HG03460 (cell line): ENCODE data around the gene PIK3C3.
"Not testable (repeated sequence)": the region's sequence is repeated elsewhere in the genome, so short reads cannot be mapped to it uniquely, and the experiment has no call there.

Experiments used
- ATAC-seq: cut with Tn5 transposase; IDR thresholded peaks from one replicate; pipeline ENCODE4 v1.9.1; 2021; ENCODE audit not compliant: unreplicated experiment

PIK3C3 gene

DNA sequence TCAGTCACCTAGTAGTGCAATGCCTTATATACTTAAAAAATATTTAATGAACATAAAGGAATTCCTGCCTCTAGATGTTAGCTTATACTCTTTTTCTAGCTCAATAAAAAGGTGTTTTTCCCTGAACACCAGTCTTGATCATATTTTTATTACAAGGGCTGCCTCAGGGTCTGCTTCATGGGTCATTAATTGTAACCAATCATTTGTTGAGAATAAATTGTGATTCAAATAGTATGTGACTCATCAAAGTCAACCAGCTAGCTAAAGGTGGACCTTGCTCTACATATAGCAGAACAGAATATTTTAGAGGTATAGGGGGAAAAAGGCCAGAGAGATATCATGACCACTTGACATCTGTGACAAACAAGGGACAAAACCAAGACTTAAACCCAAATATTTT is 114.0 kb downstream of the PIK3C3 start:
- ATAC-seq = no peak

DNA sequence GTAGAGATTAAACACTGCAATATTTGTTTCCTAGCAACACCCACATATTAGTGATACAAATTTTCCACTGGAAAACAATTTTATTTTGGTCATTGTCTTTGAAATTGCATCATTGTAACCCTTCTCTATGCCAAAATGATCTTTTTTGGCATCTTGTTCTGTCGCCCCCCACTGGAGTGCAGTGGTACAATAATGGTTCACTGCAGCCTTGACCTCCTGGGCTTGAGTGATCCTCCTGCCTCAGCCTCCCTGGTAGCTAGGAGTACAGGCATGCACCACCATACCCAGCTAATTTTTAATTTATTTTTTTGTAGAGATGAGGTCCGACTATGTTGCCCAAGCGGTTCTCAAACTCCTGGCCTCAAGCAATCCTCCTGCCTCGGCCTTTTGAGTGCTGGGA is 117.4 kb downstream of the PIK3C3 start:
- ATAC-seq = no peak

DNA sequence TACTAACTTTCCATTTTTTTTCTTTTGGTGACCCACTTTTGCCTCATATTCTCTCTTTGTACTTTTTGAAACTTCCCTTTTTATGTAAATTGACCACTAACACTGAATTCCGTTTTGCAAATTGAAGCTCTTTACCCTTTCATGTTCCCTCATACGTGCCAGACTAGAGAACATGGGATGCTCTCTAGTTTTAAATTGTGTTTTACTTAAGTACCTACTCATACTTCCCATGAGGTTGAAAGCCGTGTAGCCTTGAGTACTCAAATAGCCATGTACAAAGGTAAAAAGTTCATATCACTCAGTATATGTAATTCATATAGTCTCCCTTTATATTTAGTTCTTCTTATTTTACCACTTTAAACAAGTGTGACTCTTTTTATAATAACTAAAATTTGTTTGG is 119.7 kb downstream of the PIK3C3 start:
- ATAC-seq = no peak

DNA sequence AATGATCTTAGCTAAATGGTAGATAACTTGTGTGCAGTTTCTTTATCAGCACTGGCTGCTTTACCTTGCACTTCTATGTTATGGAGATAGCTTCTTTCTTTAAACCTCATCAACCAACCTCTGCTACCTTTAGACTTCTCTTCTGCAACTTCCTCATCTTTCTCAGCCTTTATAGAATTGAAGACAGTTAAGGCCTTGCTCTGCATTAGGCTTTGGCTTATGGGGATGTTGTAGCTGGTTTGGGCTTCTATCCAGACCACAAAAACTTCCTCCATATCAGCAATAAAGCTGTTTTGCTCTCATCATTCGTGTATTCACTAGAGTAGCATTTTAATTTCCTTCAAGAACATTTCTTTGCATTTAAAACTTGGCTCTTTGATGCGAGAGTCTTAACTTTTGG is 123.7 kb downstream of the PIK3C3 start:
- no peak for ATAC-seq

DNA sequence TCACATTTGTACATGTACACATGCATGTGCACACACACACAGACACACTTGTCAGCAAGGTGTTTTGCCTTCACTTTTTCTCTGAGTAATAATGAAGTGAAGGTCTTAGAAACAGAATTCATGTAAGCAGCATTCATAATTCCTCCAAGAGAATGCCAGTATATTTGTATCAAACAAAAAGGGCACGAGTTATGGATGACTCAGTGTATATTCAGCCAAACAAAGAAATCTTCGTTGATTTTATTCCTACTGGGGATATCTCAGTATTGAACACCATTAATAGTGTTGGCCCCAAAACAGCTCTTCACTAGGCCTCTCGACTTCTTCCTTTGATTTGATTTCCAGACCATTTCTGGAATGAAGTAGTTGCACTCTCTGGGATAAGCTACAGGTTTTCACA is 125.3 kb downstream of the PIK3C3 start:
- ATAC-seq = no peak

DNA sequence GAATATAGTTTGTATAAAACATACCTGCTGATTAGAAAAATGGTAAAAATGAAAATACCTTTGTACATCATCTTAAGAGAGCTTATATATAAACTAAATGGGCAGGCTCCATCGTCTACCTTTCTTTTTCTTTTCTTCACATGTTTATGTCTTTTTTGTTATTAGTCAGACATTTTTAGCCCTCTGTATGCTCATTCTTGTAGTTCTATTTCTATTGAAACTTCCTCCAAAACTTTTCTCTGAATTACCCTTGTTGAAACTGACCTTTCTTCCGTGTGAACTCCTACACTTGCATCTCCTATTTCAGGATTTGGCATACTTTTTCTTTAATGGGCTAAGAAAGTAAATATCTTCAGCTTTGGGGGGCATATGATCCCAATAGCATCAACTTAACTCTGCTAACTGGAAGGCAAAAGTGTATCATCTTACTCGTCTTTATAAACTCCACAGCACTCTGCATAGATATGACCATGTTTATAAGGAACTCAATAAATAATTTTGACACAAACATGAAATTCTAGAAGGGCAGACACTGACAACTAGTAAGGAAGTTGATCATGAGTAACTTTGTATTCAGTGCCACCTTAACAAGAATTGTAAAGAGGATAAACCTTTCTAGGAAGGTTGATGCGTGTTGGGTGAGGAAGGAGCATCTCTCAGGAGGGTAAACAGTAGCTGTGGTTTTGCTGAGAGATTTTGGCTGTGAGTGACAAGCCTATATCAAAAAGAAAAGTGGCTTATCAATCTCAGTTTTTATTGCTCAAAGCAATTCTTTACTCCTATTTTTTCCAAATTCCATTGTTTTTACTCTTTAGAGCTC is 127.6 kb downstream of the PIK3C3 start:
- no peak for ATAC-seq

DNA sequence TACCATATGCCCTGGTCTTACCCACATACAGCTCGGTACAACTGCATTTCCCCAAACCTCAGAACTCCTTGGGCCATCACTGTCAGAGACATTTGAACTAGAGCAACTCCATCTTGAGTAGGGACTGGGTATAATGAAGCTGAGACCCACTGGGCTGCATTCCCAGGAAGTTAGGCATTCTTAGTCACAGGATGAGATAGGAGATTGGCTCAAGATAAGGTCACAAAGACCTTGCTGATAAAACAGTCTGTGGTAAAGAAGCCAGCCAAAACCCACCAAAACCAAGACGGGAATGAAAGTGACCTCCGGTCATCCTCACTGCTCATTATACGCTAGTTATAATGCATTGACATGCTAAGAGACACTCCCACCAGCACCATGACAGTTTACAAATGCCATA is 131.3 kb downstream of the PIK3C3 start:
- ATAC-seq = no peak

DNA sequence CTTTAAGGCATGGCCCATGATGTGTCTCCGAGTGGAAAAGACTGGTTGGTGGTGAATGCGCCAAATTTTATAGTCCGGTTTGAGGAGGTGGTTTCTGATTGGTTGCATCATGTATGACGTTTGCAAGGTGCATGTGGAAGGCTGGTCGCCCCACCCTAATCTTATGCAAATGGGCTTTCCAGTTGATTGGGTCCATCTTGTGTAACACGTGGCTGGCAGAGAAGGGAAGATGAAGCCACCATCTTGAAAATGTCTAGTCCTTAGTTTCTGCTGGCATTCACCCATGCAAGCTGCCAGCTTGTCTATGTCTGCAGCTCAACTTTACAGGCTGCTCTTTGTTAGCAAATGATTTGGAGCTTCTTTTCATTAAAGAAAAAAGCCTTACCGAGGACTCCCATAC is 132.2 kb downstream of the PIK3C3 start:
- ATAC-seq = no peak

DNA sequence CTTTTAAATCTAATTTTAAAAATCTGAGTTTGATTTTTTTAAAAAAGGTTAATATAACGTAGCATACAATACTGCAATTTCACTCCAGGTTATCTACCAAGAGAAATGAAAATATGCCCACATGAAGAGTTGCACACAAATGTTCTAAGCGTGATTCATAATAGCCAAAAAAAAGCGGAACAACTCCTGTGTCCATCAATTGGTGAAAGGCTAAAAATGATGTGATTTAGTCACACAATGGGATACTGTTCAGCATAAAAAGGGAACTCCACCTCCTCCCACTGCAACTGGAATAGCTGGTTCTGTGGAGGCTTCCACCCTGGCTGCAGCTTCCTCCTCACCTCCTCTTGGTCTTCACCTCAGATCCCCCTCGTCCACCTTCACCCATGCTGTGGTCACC is 132.8 kb downstream of the PIK3C3 start:
- no peak for ATAC-seq

DNA sequence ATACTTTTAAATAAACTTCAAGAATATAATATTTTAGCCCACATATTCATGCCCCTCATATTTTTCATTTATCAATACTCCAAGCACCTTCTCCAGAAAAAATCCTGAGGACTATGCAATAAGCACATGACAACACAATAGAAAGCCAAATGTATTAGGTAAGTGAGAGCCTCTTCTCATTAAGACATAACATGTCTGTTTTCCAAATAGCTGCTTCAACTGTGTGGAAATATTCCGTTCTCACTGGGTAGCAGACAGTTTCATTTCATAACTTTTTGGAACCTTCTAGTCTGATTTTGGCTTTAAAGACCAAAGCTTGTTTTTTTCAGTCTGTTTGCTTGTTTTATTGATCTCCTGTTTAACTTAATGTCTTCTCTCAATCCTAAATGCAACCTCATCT is 137.8 kb downstream of the PIK3C3 start:
- no peak for ATAC-seq

DNA sequence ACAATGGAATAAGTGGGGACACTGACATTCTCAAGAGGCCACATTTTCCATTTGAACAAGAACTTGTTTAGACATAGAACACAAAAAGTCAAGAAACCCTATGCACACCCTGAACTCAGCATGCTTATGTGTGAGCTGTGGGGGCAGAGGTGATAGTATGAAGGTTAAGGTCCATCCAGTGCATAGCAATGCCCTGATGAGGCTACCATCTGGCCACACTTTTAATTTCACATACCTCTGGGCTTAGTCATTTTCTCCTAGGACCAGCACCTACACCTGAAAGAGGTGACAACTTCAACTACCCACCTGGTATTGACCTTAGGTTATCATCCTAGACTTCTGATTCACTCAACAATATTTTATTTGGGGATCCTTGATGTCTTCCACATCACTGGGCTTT is 139.8 kb downstream of the PIK3C3 start:
- no peak for ATAC-seq

DNA sequence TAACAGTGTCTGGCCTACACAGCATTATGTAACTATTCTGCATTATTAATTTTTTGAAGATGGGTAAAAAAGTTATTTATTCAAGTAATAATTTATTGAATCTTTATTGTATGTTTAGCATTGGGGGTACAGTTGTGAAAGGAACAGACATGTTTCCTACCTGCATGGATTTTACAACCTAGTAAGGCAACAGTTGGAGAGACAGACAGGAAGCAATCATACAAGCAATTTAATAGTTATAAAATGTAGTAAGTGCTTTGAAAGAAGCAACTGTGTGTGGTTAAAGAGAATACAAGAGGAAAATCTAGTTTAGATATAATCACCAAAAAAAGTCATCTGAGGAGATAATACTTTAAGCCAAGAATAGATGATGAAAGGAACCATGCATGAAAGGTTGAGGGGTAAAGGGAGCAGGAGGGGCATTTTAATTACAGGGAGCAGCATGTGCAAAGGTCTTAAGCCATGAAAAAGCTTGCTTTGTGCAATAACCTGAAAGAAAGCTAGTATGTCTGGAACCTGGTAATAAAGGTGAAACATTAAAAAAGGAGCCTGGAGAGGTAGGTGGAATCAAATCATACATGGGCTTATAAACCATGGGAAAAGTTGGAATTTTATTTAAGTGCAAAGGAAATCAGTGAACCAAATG is 140.8 kb downstream of the PIK3C3 start:
- no peak for ATAC-seq

DNA sequence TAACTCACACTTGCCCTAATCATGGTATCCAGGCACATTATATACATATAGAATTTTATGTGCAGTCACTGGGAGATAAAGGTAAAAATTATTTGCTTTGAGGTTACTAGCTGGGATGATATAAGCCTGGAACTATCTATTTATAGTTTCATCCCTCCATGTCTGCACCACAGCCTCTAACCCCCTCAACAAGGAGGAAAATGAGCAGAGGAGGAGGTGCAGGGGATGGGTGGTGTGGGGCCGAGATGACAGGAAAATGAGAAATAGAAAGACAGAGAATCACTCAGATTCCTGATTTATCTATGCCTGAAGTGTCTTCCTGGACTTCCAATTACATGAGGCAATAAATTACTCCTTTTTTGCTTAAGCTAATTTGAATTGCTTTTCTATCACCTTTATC is 145.2 kb downstream of the PIK3C3 start:
- ATAC-seq = no peak

DNA sequence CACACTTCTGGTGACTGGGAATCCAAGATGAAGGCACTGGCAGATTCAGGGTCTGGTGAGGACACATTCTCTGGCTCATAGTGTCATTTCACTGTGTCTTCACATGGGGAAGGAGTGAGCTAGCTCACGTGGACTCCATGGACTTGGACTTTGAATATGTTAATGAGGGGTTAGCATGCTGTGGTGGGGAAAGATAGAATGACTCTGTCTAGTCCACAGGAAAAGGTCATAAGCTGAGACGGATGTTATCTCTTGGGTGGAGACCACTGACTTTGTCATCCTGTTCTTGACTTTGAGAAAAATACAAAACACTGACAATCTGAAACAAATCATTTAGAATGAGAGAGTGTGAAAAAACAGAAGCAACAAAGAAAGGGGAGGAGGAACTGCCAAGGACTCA is 145.9 kb downstream of the PIK3C3 start:
- ATAC-seq = no peak

DNA sequence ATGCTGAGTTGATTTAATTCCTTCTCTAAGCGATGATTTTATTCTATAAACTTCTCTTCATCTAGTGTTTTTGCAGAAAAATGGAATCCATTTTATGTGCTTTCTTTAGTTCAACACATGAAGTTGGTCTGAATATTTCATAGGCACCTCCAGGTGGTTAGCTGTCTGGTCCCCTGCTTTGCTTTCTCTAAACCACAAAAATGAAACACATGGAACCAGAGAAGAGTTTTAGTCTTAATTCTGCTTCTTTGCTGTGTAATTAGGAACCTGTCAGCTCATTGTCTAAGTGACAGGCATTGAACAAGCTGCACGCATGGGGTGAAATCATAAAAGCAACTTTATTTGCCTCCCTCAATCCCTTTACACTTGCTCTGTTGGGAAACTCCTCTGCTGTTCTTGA is 150.4 kb downstream of the PIK3C3 start:
- ATAC-seq = no peak

DNA sequence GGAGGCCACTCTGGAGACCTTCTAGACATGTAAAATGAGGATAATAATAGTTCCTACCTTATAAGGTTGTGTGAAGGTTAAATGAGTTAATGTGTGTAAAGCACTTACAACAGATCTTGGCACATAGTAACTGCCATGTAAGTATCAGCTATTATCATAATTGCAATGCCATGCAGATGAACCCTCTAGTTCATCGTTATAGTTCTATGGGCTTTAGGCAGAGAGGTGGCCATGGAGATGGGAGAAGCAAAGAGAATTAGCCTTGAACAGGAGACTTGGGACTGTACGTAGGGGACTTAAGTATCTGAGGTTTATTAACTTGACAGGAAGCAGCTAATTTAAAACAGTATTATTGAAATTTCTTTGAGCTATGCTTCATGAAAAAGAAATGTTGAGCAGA is 151.8 kb downstream of the PIK3C3 start:
- ATAC-seq = no peak

DNA sequence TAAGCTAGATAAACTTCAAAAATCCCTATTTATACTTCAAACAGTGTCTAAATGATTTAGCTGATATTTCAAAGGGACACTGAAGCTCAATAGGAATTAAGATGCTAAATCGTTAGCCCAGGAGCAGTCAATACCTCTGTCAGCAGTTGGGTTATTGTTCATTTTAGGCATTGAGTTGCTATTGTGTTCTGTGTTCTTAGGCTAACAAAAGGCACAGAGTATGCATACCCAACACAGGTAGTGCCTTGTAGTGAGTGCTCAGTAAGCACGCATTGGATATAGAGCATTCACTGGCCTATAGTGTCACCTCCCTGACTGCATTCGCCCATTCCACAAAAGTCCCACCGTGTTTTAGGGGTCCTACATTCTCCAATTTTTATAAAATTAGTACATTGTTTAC is 152.3 kb downstream of the PIK3C3 start:
- no peak for ATAC-seq

DNA sequence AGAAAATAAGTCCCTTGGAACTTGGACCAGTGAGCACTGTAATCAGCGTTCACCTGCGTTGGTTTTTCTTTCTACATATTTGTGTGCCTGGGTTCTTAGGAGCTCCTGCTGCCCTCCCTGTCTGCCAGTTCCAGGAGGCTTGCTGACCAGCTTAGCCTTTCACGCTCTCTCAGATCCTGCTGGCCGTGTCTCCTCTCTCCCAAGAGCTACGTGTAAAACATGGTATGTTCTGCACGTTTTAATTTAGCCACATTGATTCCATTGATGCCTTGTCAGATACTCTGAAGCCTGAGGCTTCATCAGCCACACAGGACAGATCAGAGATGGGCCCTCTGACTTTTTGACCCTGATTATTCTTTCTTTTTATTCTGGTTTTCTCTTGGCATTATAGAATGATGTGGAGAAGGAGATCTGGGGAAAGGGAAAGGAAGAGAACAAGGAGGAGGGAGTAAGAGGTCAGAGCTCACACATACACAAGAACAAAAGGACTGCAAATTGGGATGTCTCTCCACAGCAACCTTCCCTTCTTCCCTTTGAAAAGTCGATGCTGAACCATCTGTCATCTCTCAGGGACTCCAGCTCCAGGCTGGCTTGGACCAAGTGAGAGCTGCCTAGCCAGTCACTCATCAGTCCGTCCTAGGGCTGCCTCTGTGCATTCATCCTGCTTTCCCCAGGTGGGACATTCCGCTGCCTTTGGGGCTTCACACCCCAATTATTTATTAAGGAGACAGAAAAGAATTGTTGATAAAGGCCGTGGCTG is 152.8 kb downstream of the PIK3C3 start:
- ATAC-seq = no peak

DNA sequence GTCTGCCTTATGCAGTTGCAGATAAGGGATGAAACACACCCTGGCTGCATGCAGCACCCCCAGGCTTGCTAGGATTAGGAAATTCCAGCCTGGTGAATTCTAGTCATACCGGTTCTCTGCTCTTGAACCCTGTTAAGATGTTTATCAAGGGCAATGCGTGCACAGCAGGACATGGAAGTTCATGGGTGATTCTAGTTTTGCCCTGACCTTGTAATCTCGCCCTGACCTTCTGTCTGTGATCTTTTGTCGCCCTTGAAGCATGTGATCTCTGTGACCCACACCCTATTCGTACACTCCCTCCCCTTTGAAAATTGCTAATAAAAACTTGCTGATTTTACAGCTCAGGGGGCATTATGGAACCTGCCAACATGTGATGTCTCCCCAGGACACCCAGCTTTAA is 157.1 kb downstream of the PIK3C3 start:
- ATAC-seq = not testable (repeated sequence)

DNA sequence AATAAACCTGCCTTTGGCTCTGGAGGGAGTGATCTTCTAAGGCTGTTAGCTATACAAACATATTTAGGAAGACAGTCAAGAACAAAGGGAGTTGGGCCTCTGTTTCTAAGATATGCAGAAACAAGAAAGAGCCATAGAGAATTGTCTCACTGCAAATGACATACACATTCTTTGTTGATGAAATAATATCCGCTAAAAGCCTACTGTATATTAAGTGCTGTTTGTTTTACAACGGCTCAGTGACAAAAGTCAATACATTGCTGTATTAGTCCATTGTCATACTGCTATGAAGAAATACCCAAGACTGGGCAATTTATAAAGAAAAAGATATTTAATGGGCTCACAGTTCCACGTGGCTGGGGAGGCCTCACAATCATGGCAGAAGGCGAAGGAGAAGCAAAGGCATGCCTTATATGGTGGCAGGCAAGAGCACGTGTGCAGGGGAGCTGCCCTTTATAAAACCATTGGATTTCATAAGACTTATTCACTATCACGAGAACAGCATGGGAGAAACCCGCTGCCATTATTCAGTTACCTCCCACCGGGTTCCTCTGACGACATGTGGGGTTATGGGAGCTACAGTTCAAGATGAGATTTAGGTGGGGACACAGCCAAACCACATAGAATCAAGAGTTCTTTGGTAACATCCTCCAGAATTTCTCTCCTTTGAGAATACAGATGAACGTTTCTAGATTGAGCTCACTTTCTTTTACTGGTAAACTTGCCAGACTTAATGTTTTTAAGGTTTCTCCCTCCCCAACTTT is 157.8 kb downstream of the PIK3C3 start:
- ATAC-seq = no peak

DNA sequence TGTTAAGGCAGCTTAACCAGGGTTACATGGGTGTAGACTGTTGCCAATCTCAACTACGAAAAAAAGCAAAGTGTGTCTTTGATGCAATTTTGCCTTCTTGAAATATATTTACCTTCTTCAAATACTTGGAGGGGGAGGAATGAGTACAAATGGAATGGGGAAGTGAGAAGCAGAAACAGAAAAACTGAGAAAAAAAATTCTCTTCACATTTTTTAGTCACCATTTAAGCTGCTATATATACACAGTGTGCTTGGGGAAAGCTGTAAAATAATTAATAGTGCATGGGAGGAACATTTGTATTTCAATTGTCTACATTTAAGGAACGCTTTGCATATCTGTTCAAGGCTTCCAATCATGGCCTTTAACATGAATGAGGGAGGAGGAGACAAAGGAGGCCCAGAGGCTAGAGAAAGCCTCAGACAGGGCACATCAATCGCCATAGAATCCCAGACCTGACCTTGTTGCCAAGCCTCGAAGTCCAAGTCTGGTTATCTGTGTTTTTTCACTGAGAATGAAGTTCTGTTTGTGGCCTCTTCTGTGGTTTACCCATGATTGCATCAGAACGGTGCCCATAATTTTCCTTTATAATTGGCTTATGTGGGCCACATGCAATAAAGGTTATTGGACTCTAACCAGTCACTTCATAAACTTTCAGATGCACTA is 158.6 kb downstream of the PIK3C3 start:
- peak; percentile 55 for ATAC-seq
